ENCODE data around the gene SAMM50. TPM values are rescaled to one million over a fixed set of nuclear protein-coding genes. Genes with fewer than 3 reads are reported as not detected.

The SAMM50 gene
- total and polyA plus RNA-seq, 10 of the 15 experiments (the other 5 are each of a cell fraction or from before 2014, with no cell fraction given): 38.2 to 126 (median 62.4) TPM

GRCh38 chr22:44018594-44018993 lies 63.4 kb downstream of the SAMM50 start:
- H3K9ac ChIP-seq (ENCODE audit: control insufficient read depth, insufficient read depth, low read length): no peak overlapping the region
- RAD21 ChIA-PET (ENCODE audit: unreplicated experiment): interaction anchor here (2.4 kb wide), 1 partner anchor 67 kb away, joined by 10 read pairs; no protein-coding TSS in a partner anchor
- H3K9me3 ChIP-seq (replicated peaks; ENCODE audit: control insufficient read depth, insufficient read depth, low read length): no peaks in the 10 kb centered on the region
- no peaks in the 10 kb centered on the region for H3K27me3 ChIP-seq (replicated peaks in 1 of 2; ENCODE audit: control insufficient read depth in 2 of 2, insufficient read depth in 2 of 2, low read length in 1 of 2)
- ATAC-seq (no peak), FAIRE-seq (no peak), DNase-seq (ENCODE audit: low read depth, low spot score) (no peak)
- CTCF ChIA-PET: no interaction called here
- no peaks in the 10 kb centered on the region for H3K36me3 ChIP-seq (ENCODE audit: control insufficient read depth in 2 of 2, insufficient read depth in 2 of 2, low read length in 1 of 2)
- POLR2A ChIA-PET: no interaction called here
- no peak for TF ChIP-seq SIX5 (IDR thresholded peaks at IDR 0.05; ENCODE audit: low read depth, low read length, severe bottlenecking)
- no peak for TF ChIP-seq USF1 (IDR thresholded peaks at IDR 0.05; ENCODE audit: borderline replicate concordance, extremely low read length, insufficient read depth, low read depth, low read length)
- no peak for TF ChIP-seq NRF1 (conservative IDR thresholded peaks at IDR 0.05; ENCODE audit: low read depth, low read length)
- TF ChIP-seq POU2F2 (IDR thresholded peaks at IDR 0.05; ENCODE audit: borderline replicate concordance, low read depth, low read length): no peak
- no peak for TF ChIP-seq ETV6 (conservative IDR thresholded peaks at IDR 0.05 in 1 of 2, IDR thresholded peaks at IDR 0.05 in 1 of 2; ENCODE audit: borderline replicate concordance in 1 of 2, low read depth in 1 of 2)
- TF ChIP-seq HDAC2 (IDR thresholded peaks at IDR 0.05): no peak
- TF ChIP-seq SREBF1 (IDR thresholded peaks at IDR 0.05; ENCODE audit: low read length): no peak
- TF ChIP-seq MLLT1 (IDR thresholded peaks at IDR 0.05): no peak
- TF ChIP-seq LARP7 (IDR thresholded peaks at IDR 0.05): no peak
- TF ChIP-seq NFXL1 (IDR thresholded peaks at IDR 0.05; ENCODE audit: borderline replicate concordance): no peak
- TF ChIP-seq MYC (IDR thresholded peaks at IDR 0.05; ENCODE audit: insufficient read depth, insufficient read length, insufficient replicate concordance, low read length, severe bottlenecking): no peak
- TF ChIP-seq PAX5 (IDR thresholded peaks at IDR 0.05; ENCODE audit: borderline replicate concordance, low read depth, low read length): no peak
- no peak for TF ChIP-seq MTA3 (IDR thresholded peaks at IDR 0.05; ENCODE audit: borderline replicate concordance, low read length)
- TF ChIP-seq IRF3 (IDR thresholded peaks at IDR 0.05): no peak
- TF ChIP-seq CREB1 (IDR thresholded peaks at IDR 0.05; ENCODE audit: low read depth): no peak
- H3K79me2 ChIP-seq (ENCODE audit: control insufficient read depth, insufficient read depth, low read length): peaks cover 19% of the 10 kb centered on the region
- no peak overlapping the region for H3K27ac ChIP-seq (ENCODE audit: control insufficient read depth, insufficient read depth)
- H3K4me2 ChIP-seq (ENCODE audit: control insufficient read depth, insufficient read depth): no peak overlapping the region
- H2AFZ ChIP-seq (ENCODE audit: control insufficient read depth, low read depth, low read length): no peak overlapping the region
- intact Hi-C loops (cut with micrococcal nuclease; ENCODE audit: unreplicated experiment): no loop called here
- in situ Hi-C loops (cut with MboI): no loop called here
- SMC1A ChIA-PET (ENCODE audit: uncharacterized antibody, unreplicated experiment): interaction anchor here (3.6 kb wide), 1 partner anchor 68 kb away, joined by 16 read pairs; no protein-coding TSS in a partner anchor
- no peak overlapping the region for H3K4me3 ChIP-seq
- peaks cover 3% of the 10 kb centered on the region; the same call in 1 of the 2 replicates for H3K4me1 ChIP-seq (ENCODE audit: control insufficient read depth, insufficient read depth, low read length)
- no TSS peak for BruUV-seq (replicated peaks)
- no peaks in the 10 kb centered on the region for H4K20me1 ChIP-seq (ENCODE audit: control insufficient read depth, insufficient read depth)
- WGBS (ENCODE audit: insufficient coverage, insufficient replicate concordance, low lambda C conversion rate, missing lambda C conversion rate): 96% methylated on average over 9 of the region's 9 CpGs

All from GM12878 (cell line).